GM23338 (cell line): ENCODE results near the gene SMPDL3A. TPM values are rescaled to one million over a fixed set of nuclear protein-coding genes. Genes with fewer than 3 reads are reported as not detected.
A peak's percentile ranks its signal among the peaks of the same experiment; 100 is the strongest.

Experiments used
- ATAC-seq: fragments of 200-7000 bp; cut with Tn5 transposase; 3 replicates; pipeline ENCODE4 v1.9.1; 2020
- DNase-seq: peaks from one replicate; pipeline ENCODE4 v3.0.0-alpha.2; 2015; ENCODE audit warnings: low spot score
- H2AFZ ChIP-seq: fragments of 200-600 bp; sonication (generic); 2 replicates; pipeline ENCODE4 v1.8.0; 2016; ENCODE audit warnings: antibody characterized with exemption, mild to moderate bottlenecking, moderate library complexity
- H3F3A ChIP-seq: fragments of 200-600 bp; sonication (generic); replicated peaks from 2 replicates; pipeline ENCODE4 v1.8.0; 2017; ENCODE audit warnings: antibody characterized with exemption, mixed run types, low read depth
- H3K27ac ChIP-seq: fragments of 200-600 bp; sonication (generic); 2 replicates; pipeline ENCODE4 v1.6.1; 2016; ENCODE audit warnings: low read depth
- H3K27me3 ChIP-seq: fragments of 200-600 bp; sonication (generic); 2 replicates; pipeline ENCODE4 v1.8.0; 2016; ENCODE audit warnings: mild to moderate bottlenecking, mixed run types, moderate library complexity; ENCODE audit not compliant: insufficient read depth
- H3K36me3 ChIP-seq: fragments of 200-600 bp; sonication (generic); 2 replicates; pipeline ENCODE4 v1.8.0; 2016; ENCODE audit warnings: mild to moderate bottlenecking; ENCODE audit not compliant: insufficient read depth
- H3K4me1 ChIP-seq: fragments of 200-600 bp; sonication (generic); 2 replicates; pipeline ENCODE4 v1.8.0; 2016; ENCODE audit warnings: mild to moderate bottlenecking, moderate library complexity; ENCODE audit not compliant: insufficient read depth
- H3K4me2 ChIP-seq: fragments of 200-600 bp; sonication (generic); 2 replicates; pipeline ENCODE4 v1.7.1; 2017; ENCODE audit warnings: mixed run types
- H3K4me3 ChIP-seq: fragments of 200-600 bp; sonication (generic); 2 replicates; pipeline ENCODE4 v1.6.1; 2016; ENCODE audit warnings: mixed run types
- H3K79me2 ChIP-seq: fragments of 200-600 bp; sonication (generic); replicated peaks from 2 replicates; pipeline ENCODE4 v1.8.0; 2017; ENCODE audit warnings: mild to moderate bottlenecking; ENCODE audit not compliant: insufficient read depth
- H3K9me2 ChIP-seq: fragments of 200-600 bp; sonication (generic); 2 replicates; pipeline ENCODE4 v1.8.0; 2017; ENCODE audit not compliant: insufficient read depth
- H4K20me1 ChIP-seq: fragments of 200-600 bp; sonication (generic); replicated peaks from 2 replicates; pipeline ENCODE4 v1.8.0; 2017; ENCODE audit warnings: mild to moderate bottlenecking; ENCODE audit not compliant: insufficient read depth
- H3K27ac Mint-ChIP-seq: 2 replicates; pipeline ENCODE4 v1.8.0; 2020; ENCODE audit warnings: inconsistent platforms, mild to moderate bottlenecking, moderate library complexity, mixed read lengths
- H3K27me3 Mint-ChIP-seq: 3 replicates; pipeline ENCODE4 v1.8.0; 2022; ENCODE audit warnings: low read depth, mild to moderate bottlenecking, moderate library complexity, mixed read lengths, inconsistent platforms; ENCODE audit not compliant: insufficient read depth, poor library complexity
- H3K36me3 Mint-ChIP-seq: 3 replicates; pipeline ENCODE4 v1.8.0; 2021; ENCODE audit warnings: low read depth, mild to moderate bottlenecking, inconsistent platforms, moderate library complexity, mixed read lengths
- H3K4me1 Mint-ChIP-seq: 3 replicates; pipeline ENCODE4 v1.8.0; 2020; ENCODE audit warnings: mild to moderate bottlenecking, inconsistent platforms, mixed read lengths
- H3K4me3 Mint-ChIP-seq: 3 replicates; pipeline ENCODE4 v1.8.0; 2021; ENCODE audit warnings: moderate library complexity, mild to moderate bottlenecking, inconsistent platforms, mixed read lengths
- H3K9me3 Mint-ChIP-seq: 3 replicates; pipeline ENCODE4 v1.8.0; 2020; ENCODE audit warnings: moderate library complexity, mild to moderate bottlenecking, inconsistent platforms, mixed read lengths
- CREB1 ChIP-seq: fragments of 250-450 bp; sonication (Bioruptor Pico); IDR thresholded peaks from 2 replicates; pipeline ENCODE4 v1.5.0; 2020; ENCODE audit warnings: low read depth, mild to moderate bottlenecking, moderate library complexity
- CTCF ChIP-seq, 2 experiments: fragments of 200-600 bp in 1 of 2; sonication (generic) in 1 of 2; conservative IDR thresholded peaks; 2 replicates each; pipeline versions ENCODE4 v1.5.1 to v1.6.1; 2016 to 2017; ENCODE audit warnings: antibody characterized with exemption in 2 of 2, low read depth in 2 of 2, mild to moderate bottlenecking in 2 of 2, moderate library complexity in 1 of 2
- EZH2phosphoT487 ChIP-seq: fragments of 200-600 bp; sonication (generic); IDR thresholded peaks from one replicate; pipeline ENCODE4 v1.8.1; 2018; ENCODE audit warnings: antibody characterized with exemption; ENCODE audit not compliant: unreplicated experiment
- STAT1 ChIP-seq: IDR thresholded peaks from one replicate; pipeline ENCODE4 v1.6.1; 2016; ENCODE audit warnings: antibody characterized with exemption; ENCODE audit not compliant: unreplicated experiment
- ZNF114 ChIP-seq: fragments of 250-450 bp; sonication (Bioruptor Pico); IDR thresholded peaks from 2 replicates; pipeline ENCODE4 v1.5.0; 2020; ENCODE audit warnings: mild to moderate bottlenecking, moderate library complexity
- ZNF331 ChIP-seq: fragments of 250-450 bp; sonication (Bioruptor Pico); IDR thresholded peaks from 2 replicates; pipeline ENCODE4 v1.5.0; 2020; ENCODE audit warnings: low read depth, mild to moderate bottlenecking, moderate library complexity
- polyA plus RNA-seq: library from polyadenylated mRNA; unstranded; fragments of >200 nt; fragmentation: Nextera tagmentation; extraction: Ambion mirVana; gene quantifications from 2 replicates; pipeline ENCODE4 v1.2.1, GENCODE V29; 2016
- total RNA-seq: library from RNA; depleted of rRNA; stranded (reverse); fragments of >200 nt; shearing (Covaris generic); gene quantifications from 2 replicates; pipeline ENCODE4 v1.2.3, GENCODE V29; 2014
- TF ChIP-seq, protein P1 (sequence below): IDR thresholded peaks from one replicate; pipeline ENCODE4 v1.6.1; 2018; ENCODE audit warnings: antibody characterized with exemption; ENCODE audit not compliant: unreplicated experiment

Gene SMPDL3A
- total and polyA plus RNA-seq, 2 experiments from 2014 or later: 3.5 to 6.3 TPM

DNA sequence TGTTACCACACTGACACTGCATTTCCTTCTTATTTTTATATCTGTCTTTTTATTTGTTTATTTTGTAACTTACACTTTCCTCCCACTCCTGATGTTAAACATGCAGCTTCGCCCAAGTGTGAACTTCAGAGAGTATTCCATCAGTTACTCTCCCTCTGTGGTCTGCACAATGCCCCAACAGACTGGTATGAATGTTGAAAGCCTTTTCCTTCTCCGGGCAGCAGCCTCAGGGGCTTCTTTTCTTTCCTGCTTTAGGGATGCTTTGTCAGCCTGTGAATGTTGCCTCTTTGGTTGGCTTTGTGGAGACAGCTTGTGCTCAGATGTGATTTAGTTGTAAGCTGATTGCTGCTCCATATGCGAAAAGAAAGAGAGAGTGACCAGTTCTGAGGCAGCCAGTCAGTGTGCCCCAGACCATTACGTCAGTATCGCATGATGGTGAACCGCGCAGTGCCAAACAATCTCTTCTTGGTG is 44.0 kb downstream of the SMPDL3A start (continued):
- TF ChIP-seq STAT1 (no peak), EZH2phosphoT487 (no peak), ZNF114 (CRISPR knock-in tag) (no peak), ZNF331 (no peak)

DNA sequence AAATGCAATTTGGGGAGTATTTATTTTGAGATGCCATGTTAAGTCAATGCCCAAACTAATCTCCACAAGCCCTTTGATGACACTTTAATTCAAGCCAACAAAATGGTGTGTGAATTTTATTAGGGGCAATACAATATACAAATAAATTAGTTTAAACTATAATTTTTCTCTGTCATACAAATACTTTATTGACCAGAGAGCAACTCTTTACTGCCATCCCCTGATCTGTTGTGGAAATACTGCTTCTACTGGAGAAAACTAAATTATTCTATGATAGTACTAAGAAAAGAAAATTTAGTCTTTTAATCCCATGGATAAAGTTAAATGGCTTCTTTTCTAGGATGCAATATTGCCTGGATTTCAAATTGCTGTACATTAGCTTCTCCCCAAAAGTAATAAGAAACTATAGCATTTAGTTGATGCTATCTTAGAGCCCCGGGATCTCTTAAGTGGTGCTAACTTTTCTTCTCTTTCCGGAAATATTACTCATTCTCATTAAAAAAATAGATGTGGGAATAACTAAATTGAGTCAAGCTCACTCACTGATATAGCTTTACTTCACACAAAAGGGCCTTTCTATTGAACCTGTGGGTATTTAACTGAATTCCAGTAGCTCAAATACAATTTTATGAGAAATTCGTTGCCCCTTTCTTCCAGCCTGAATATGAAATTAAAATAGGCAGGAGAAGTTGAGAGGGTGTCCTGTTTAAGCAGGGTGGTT is 49.2 kb downstream of the SMPDL3A start:
- H3K9me2 ChIP-seq: no peaks in the 10 kb centered on the region
- Mint-ChIP-seq H3K36me3 (no peaks in the 10 kb centered on the region), H3K4me3 (no peak overlapping the region), H3K27ac (no peak overlapping the region), H3K4me1 (peaks cover 17% of the 10 kb centered on the region), H3K9me3 (no peaks in the 10 kb centered on the region), H3K27me3 (peaks cover 4% of the 10 kb centered on the region)
- H3K4me2 ChIP-seq: no peak overlapping the region
- no peaks in the 10 kb centered on the region for H3K27me3 ChIP-seq
- TF ChIP-seq CTCF (conservative IDR thresholded peaks at IDR 0.05; ENCODE audit: low read depth in 2 of 2) (peak in 1 of 2 experiments; percentile 73; a peak in 3 of 4 replicates), CREB1 (no peak)
- no peak overlapping the region for H3K27ac ChIP-seq
- peak; percentile 28 for DNase-seq
- no peaks in the 10 kb centered on the region for H3K36me3 ChIP-seq
- ATAC-seq: no peak
- H3K4me1 ChIP-seq: peaks cover 15% of the 10 kb centered on the region
- no peaks in the 10 kb centered on the region for H4K20me1 ChIP-seq
- no peaks in the 10 kb centered on the region for H3F3A ChIP-seq
- no peaks in the 10 kb centered on the region for H3K79me2 ChIP-seq
- no peak overlapping the region for H2AFZ ChIP-seq
- no peak overlapping the region for H3K4me3 ChIP-seq

GRCh38 chr6:122839472-122839871 is 50.4 kb downstream of the SMPDL3A start:
- Mint-ChIP-seq H3K27me3 (peaks cover 4% of the 10 kb centered on the region), H3K9me3 (no peaks in the 10 kb centered on the region), H3K36me3 (no peaks in the 10 kb centered on the region), H3K4me3 (no peak overlapping the region), H3K27ac (no peak overlapping the region), H3K4me1 (peaks cover 9% of the 10 kb centered on the region)
- TF ChIP-seq, protein P1, sequence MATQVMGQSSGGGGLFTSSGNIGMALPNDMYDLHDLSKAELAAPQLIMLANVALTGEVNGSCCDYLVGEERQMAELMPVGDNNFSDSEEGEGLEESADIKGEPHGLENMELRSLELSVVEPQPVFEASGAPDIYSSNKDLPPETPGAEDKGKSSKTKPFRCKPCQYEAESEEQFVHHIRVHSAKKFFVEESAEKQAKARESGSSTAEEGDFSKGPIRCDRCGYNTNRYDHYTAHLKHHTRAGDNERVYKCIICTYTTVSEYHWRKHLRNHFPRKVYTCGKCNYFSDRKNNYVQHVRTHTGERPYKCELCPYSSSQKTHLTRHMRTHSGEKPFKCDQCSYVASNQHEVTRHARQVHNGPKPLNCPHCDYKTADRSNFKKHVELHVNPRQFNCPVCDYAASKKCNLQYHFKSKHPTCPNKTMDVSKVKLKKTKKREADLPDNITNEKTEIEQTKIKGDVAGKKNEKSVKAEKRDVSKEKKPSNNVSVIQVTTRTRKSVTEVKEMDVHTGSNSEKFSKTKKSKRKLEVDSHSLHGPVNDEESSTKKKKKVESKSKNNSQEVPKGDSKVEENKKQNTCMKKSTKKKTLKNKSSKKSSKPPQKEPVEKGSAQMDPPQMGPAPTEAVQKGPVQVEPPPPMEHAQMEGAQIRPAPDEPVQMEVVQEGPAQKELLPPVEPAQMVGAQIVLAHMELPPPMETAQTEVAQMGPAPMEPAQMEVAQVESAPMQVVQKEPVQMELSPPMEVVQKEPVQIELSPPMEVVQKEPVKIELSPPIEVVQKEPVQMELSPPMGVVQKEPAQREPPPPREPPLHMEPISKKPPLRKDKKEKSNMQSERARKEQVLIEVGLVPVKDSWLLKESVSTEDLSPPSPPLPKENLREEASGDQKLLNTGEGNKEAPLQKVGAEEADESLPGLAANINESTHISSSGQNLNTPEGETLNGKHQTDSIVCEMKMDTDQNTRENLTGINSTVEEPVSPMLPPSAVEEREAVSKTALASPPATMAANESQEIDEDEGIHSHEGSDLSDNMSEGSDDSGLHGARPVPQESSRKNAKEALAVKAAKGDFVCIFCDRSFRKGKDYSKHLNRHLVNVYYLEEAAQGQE: no peak
- peak; percentile 70 to 83 for TF ChIP-seq CTCF (conservative IDR thresholded peaks at IDR 0.05; ENCODE audit: low read depth in 2 of 2)
- ATAC-seq (peak; percentile 94), DNase-seq (peak; percentile 79)
- H4K20me1 ChIP-seq: no peaks in the 10 kb centered on the region
- no peak overlapping the region for H3K4me3 ChIP-seq
- no peaks in the 10 kb centered on the region for H3K79me2 ChIP-seq
- H3K27ac ChIP-seq: no peak overlapping the region
- H3K4me2 ChIP-seq: no peak overlapping the region
- H3K27me3 ChIP-seq: no peaks in the 10 kb centered on the region
- no peaks in the 10 kb centered on the region for H3F3A ChIP-seq
- no peak overlapping the region for H2AFZ ChIP-seq
- no peaks in the 10 kb centered on the region for H3K9me2 ChIP-seq
- H3K36me3 ChIP-seq: no peaks in the 10 kb centered on the region
- H3K4me1 ChIP-seq: peaks cover 3% of the 10 kb centered on the region; the same call in 1 of the 2 replicates
